LNCaP clone FGC (cell line): ENCODE measurements around the gene IRF2.

ENCODE experiments used
- DNase-seq: peaks from one replicate; pipeline ENCODE4 v3.0.0-alpha.2; 2011; ENCODE audit warnings: low read depth
- H3K4me3 ChIP-seq: 2 replicates; pipeline ENCODE4 v1.5.1; 2011; ENCODE audit warnings: mild to moderate bottlenecking, low read depth, low read length, control low read depth
- CTCF ChIP-seq: IDR thresholded peaks from 2 replicates; pipeline ENCODE4 v1.5.1; 2012; ENCODE audit warnings: mild to moderate bottlenecking; ENCODE audit not compliant: control insufficient read depth, insufficient read depth; ENCODE audit errors: extremely low read depth

Gene IRF2

DNA sequence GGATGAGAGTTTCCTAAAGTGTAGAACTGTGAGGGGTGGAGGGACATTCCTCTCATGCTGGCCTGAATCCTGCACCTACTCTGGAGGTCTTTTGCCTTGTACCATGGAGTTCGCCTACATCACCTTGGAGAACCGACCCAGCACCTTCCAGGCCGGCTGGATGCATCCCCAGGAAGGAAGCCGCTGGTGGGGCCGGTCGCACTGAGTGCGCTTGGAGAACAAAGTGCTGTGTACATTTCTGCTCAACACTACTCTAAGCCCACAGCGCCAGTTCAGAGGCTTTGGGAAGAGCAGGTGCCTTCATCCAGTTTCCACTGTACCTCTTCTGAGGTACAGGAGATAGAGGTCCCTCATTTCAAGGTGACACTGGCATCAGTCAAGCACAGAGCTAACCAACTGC, 15.4 kb upstream of the IRF2 start:
- no peak overlapping the region for H3K4me3 ChIP-seq
- DNase-seq = no peak
- no peak for TF ChIP-seq CTCF

DNA sequence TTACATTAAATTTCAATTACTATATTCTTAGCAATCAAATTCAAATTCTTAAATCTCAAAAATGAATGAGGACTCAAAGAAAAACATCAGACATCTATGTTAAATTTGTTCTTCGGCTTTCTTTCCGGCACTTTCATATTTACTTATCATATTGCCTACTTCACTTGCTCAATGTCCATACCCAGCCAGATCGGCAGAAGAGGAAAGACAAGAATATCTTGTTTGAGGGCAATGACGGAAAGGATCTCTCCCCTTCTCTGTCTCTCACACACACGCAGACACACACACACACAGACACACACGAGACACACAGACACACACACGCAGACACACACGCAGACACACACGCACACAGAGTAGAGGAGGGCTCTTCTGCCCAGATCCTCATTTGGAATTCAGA, 13.2 kb upstream of the IRF2 start:
- no peak for TF ChIP-seq CTCF
- peak; percentile 75 for DNase-seq
- H3K4me3 ChIP-seq = peak overlapping the region; percentile 10

DNA sequence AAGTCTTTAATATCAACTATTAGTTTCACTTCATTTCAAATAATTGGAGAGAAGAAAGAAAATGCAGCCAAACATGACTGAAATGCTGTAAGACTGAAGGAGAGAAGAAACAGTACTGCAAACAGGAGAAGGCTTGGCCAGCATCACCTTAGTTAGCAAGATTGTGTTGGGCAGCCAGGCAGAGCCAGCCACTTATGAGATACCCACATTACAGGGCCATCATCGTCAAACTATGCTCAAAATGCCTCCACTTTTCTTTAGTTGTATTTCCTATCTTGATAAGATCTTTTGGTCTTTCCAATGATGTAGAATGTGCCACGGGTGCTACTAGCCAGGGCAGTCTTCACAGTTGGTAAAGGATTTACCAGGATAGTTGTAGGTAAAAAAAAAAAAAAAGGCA, 10.9 kb upstream of the IRF2 start:
- no peak for TF ChIP-seq CTCF
- no peak for DNase-seq
- no peak overlapping the region for H3K4me3 ChIP-seq

DNA sequence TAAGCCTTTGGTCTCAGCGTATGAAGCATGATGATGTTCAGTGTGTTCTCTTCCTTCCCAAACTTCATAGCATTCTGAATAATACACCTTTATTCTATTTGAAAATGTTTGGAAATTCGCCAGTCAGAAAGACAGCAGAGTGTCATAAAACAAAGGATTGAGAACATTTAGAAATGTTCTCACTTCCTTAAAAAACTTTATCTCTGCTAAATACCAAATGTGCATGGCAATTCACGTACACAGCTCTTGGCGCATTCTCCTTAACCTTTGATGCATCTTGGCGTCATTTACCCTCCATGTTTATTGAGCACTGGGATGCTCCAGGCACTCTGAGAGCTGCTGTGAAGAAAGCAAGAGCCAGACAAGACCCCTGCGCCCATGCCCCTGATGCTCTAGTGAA, 7.2 kb upstream of the IRF2 start:
- TF ChIP-seq CTCF = no peak
- no peak overlapping the region for H3K4me3 ChIP-seq
- DNase-seq = no peak

DNA sequence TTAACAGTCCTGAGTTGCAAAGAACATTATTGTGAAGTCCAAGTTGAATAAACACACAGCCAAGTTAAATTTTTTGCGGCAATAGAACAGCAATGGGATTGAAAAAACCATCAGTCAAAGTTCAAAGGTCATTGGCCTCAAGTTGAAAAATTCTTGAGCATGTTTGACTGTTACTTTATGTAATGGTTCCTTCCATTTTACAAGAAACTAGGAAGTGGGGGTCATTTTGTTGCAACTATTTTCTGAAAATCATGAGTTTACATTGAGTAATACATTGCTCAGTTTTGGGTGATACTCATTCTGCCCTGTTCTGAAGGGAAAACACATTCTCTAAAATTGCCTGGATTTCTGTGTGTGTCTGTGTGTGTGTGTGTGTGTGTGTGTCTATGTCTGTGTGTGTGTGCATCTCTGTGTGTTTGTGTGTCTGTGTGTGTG, 5.2 kb upstream of the IRF2 start:
- DNase-seq = no peak
- TF ChIP-seq CTCF = no peak

GRCh38 chr4:184477201-184477999, 3.0 kb upstream of the IRF2 start:
- no peak for TF ChIP-seq CTCF
- H3K4me3 ChIP-seq = no peak overlapping the region
- no peak for DNase-seq

More for the DNA sequence above, 5.2 kb upstream of the IRF2 start:
- no peak overlapping the region for H3K4me3 ChIP-seq

DNA sequence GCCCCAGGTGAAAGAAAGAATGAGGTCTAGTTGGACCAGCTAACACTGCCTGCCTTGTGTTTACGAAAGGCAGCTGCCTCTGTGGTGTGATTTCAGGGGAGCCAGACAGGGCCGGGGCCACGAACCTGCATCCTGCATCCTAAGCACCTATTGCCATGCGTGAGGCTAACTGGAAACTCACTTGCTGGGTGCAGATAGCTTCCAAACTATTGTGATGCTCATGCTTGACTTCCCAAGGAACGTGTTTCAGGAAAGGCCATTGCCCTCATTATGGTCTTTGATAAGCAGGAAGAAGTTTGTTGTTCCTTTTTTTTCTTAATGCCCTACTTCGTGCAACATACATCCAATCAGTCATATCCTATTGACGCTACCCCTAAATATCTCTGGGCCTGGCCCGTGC, 2.3 kb upstream of the IRF2 start:
- TF ChIP-seq CTCF = no peak
- H3K4me3 ChIP-seq = no peak overlapping the region
- DNase-seq = no peak
